ENCODE results near the gene CLIC3. TPM values are rescaled to one million over a fixed set of nuclear protein-coding genes. Genes with fewer than 3 reads are reported as not detected.

The CLIC3 gene
- total RNA-seq, 1 experiment from 2014 or later = 6.2 TPM

GRCh38 chr9:136958898-136959850 lies 37.2 kb downstream of the CLIC3 start:
- in situ Hi-C loops (cut with HindIII; ENCODE audit: low pct_unique_long_range_greater_than_20kb, low sequenced_read_pairs) = no loop called here
- intact Hi-C loops (cut with micrococcal nuclease; ENCODE audit: unreplicated experiment) = no loop called here
- Histone ChIP-seq H3K27ac (ENCODE audit: low read length) (no peak overlapping the region), H3K4me1 (ENCODE audit: control insufficient read depth, insufficient read depth, low read length) (no peaks in the 10 kb centered on the region), H3K4me3 (ENCODE audit: low read depth in 2 of 2, low read length in 2 of 2) (no peak overlapping the region), H3K36me3 (ENCODE audit: control insufficient read depth, insufficient read depth, low read length) (no peaks in the 10 kb centered on the region), H3K9me3 (ENCODE audit: control insufficient read depth, insufficient read depth, low read depth, low read length) (no peaks in the 10 kb centered on the region), H3K27me3 (ENCODE audit: control insufficient read depth, insufficient read depth, low read length) (no peaks in the 10 kb centered on the region)
- ATAC-seq (no peak), DNase-seq (ENCODE audit: low read depth, low spot score) (no peak)
- ChIA-PET CTCF (interaction anchor here (0.6 kb wide), 1 partner anchor 48 kb away, joined by 7 read pairs; no protein-coding TSS in a partner anchor), POLR2A (no interaction called here)
- no TSS peak for BruUV-seq (replicated peaks)
- TF ChIP-seq TCF7L2 (IDR thresholded peaks at IDR 0.05; ENCODE audit: low read depth, low read length) (no peak), POLR2AphosphoS5 (IDR thresholded peaks at IDR 0.05; ENCODE audit: low read depth, low read length) (no peak)
- TF ChIP-seq, protein P1, sequence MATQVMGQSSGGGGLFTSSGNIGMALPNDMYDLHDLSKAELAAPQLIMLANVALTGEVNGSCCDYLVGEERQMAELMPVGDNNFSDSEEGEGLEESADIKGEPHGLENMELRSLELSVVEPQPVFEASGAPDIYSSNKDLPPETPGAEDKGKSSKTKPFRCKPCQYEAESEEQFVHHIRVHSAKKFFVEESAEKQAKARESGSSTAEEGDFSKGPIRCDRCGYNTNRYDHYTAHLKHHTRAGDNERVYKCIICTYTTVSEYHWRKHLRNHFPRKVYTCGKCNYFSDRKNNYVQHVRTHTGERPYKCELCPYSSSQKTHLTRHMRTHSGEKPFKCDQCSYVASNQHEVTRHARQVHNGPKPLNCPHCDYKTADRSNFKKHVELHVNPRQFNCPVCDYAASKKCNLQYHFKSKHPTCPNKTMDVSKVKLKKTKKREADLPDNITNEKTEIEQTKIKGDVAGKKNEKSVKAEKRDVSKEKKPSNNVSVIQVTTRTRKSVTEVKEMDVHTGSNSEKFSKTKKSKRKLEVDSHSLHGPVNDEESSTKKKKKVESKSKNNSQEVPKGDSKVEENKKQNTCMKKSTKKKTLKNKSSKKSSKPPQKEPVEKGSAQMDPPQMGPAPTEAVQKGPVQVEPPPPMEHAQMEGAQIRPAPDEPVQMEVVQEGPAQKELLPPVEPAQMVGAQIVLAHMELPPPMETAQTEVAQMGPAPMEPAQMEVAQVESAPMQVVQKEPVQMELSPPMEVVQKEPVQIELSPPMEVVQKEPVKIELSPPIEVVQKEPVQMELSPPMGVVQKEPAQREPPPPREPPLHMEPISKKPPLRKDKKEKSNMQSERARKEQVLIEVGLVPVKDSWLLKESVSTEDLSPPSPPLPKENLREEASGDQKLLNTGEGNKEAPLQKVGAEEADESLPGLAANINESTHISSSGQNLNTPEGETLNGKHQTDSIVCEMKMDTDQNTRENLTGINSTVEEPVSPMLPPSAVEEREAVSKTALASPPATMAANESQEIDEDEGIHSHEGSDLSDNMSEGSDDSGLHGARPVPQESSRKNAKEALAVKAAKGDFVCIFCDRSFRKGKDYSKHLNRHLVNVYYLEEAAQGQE (IDR thresholded peaks at IDR 0.05; ENCODE audit: insufficient read depth in 1 of 2, low read depth in 2 of 2, low read length in 1 of 2) = no peak

- H3K4me1 ChIP-seq (ENCODE audit: control insufficient read depth, insufficient read depth, low read length) = no peaks in the 10 kb centered on the region
- no peaks in the 10 kb centered on the region for H3K27me3 ChIP-seq (ENCODE audit: control insufficient read depth, insufficient read depth, low read length)
- POLR2A ChIA-PET = no interaction called here
- DNase-seq (ENCODE audit: low read depth, low spot score) (no peak), ATAC-seq (no peak)
- no peak for TF ChIP-seq SIN3A (IDR thresholded peaks at IDR 0.05; ENCODE audit: borderline replicate concordance, insufficient read depth, low read depth, low read length)
- TF ChIP-seq POLR2AphosphoS5 (IDR thresholded peaks at IDR 0.05; ENCODE audit: low read depth, low read length) = no peak
- H3K4me3 ChIP-seq (ENCODE audit: low read depth in 2 of 2, low read length in 2 of 2) = no peak overlapping the region
- in situ Hi-C loops (cut with HindIII; ENCODE audit: low pct_unique_long_range_greater_than_20kb, low sequenced_read_pairs) (no loop called here), intact Hi-C loops (cut with micrococcal nuclease; ENCODE audit: unreplicated experiment) (no loop called here)
- no TSS peak for BruUV-seq (replicated peaks)
- no peak overlapping the region for H3K27ac ChIP-seq (ENCODE audit: low read length)
- no peaks in the 10 kb centered on the region for H3K9me3 ChIP-seq (ENCODE audit: control insufficient read depth, insufficient read depth, low read depth, low read length)
- CTCF ChIA-PET = no interaction called here
- no peaks in the 10 kb centered on the region for H3K36me3 ChIP-seq (ENCODE audit: control insufficient read depth, insufficient read depth, low read length)
Measured at GRCh38 chr9:136958473-136958872, 37.9 kb downstream of the CLIC3 start.

DNA sequence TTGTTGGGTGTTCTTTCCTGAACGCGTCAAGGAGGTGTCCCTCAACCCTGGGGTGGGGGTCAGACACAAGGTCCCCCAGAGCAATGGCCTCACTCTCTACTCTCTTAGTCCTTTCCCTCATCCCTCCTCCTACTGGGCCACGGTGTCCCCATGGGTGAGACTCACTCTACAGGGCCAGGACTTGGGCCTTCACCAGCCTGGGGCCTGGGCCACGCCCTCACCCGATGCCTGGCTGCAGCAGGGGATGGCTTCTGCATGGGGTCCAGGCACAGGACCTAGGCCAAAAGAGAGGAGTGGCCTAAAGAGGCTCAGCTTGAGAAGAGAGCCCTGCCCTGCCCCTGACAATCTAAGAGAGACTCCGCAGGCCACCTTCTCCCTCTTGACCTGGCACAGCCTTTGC lies 38.5 kb downstream of the CLIC3 start:
- BruUV-seq (replicated peaks) = no TSS peak
- Histone ChIP-seq H3K4me3 (ENCODE audit: low read depth in 2 of 2, low read length in 2 of 2) (no peak overlapping the region), H3K36me3 (ENCODE audit: control insufficient read depth, insufficient read depth, low read length) (no peaks in the 10 kb centered on the region), H3K27ac (ENCODE audit: low read length) (no peak overlapping the region), H3K27me3 (ENCODE audit: control insufficient read depth, insufficient read depth, low read length) (no peaks in the 10 kb centered on the region), H3K4me1 (ENCODE audit: control insufficient read depth, insufficient read depth, low read length) (no peaks in the 10 kb centered on the region), H3K9me3 (ENCODE audit: control insufficient read depth, insufficient read depth, low read depth, low read length) (no peaks in the 10 kb centered on the region)
- intact Hi-C loops (cut with micrococcal nuclease; ENCODE audit: unreplicated experiment) (no loop called here), in situ Hi-C loops (cut with HindIII; ENCODE audit: low pct_unique_long_range_greater_than_20kb, low sequenced_read_pairs) (no loop called here)
- TF ChIP-seq SIN3A (IDR thresholded peaks at IDR 0.05; ENCODE audit: borderline replicate concordance, insufficient read depth, low read depth, low read length) = no peak
- no peak for TF ChIP-seq POLR2AphosphoS5 (IDR thresholded peaks at IDR 0.05; ENCODE audit: low read depth, low read length)
- TF ChIP-seq TCF7L2 (IDR thresholded peaks at IDR 0.05; ENCODE audit: low read depth, low read length) = no peak
- TF ChIP-seq, protein P1 (IDR thresholded peaks at IDR 0.05; ENCODE audit: insufficient read depth in 1 of 2, low read depth in 2 of 2, low read length in 1 of 2) = no peak
- no peak for TF ChIP-seq CTCF (IDR thresholded peaks at IDR 0.05)
- POLR2A ChIA-PET = no interaction called here
- DNase-seq (ENCODE audit: low read depth, low spot score) = no peak
- ATAC-seq = no peak
- CTCF ChIA-PET = no interaction called here
